Dendritic cell treated with granulocyte-macrophage colony-stimulating factor and Interleukin-4, amounts not matched to agents 40 ng/mL and 50 ng/mL, for 4 days (primary cell): ENCODE measurements around the gene GMDS.

ENCODE experiments used
- H3K27ac Mint-ChIP-seq: one replicate; pipeline ENCODE4 v1.8.0; 2022; ENCODE audit warnings: mild to moderate bottlenecking, mixed read lengths
- H3K27me3 Mint-ChIP-seq: one replicate; pipeline ENCODE4 v1.8.0; 2022; ENCODE audit warnings: mild to moderate bottlenecking, mixed read lengths
- H3K36me3 Mint-ChIP-seq: one replicate; pipeline ENCODE4 v1.8.0; 2022; ENCODE audit warnings: low read depth, mixed read lengths
- H3K4me1 Mint-ChIP-seq: one replicate; pipeline ENCODE4 v1.8.0; 2022; ENCODE audit warnings: low read depth, mixed read lengths
- H3K4me3 Mint-ChIP-seq: one replicate; pipeline ENCODE4 v1.8.0; 2022; ENCODE audit warnings: mild to moderate bottlenecking, moderate library complexity, mixed read lengths
- H3K9me3 Mint-ChIP-seq: one replicate; pipeline ENCODE4 v1.8.0; 2022; ENCODE audit warnings: mixed read lengths
- intact Hi-C: fragments of 100-400 bp; cut with micrococcal nuclease; formaldehyde crosslinking; loops from one replicate; pipeline ENCODE4 v1.15.0; 2022

GMDS gene

GRCh38 chr6:1591926-1592325, 653.5 kb downstream of the GMDS start:
- intact Hi-C loops = loop anchor here (10.0 kb wide), 1 partner anchor 1163 kb away; the partner anchor contains the start of gene MYLK4
- Mint-ChIP-seq H3K9me3 (no peaks in the 10 kb centered on the region), H3K27ac (no peak overlapping the region), H3K36me3 (no peaks in the 10 kb centered on the region), H3K4me1 (peaks cover 4% of the 10 kb centered on the region), H3K27me3 (peaks cover 40% of the 10 kb centered on the region), H3K4me3 (no peak overlapping the region)

DNA sequence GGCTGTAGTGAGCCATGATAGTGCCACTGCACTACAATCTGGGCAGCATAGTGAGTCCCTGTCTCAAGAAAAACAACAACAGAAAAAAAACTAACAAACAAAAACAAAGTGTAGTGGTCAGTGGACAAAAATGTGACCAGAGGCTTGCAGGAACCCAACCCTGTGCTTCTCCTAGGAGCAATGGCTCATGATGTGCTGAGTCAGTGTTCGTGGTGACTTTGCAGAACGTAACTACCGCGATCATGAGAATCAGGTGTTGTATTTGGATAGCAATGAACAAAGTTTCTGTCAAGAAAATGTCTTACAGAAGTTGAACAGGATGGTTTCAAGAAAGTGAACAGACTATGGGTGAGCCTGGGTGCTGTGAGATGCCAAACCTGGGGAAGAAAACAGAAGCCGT, 654.2 kb downstream of the GMDS start:
- Mint-ChIP-seq H3K27ac (no peak overlapping the region), H3K9me3 (no peaks in the 10 kb centered on the region), H3K4me1 (peaks cover 4% of the 10 kb centered on the region), H3K36me3 (no peaks in the 10 kb centered on the region), H3K4me3 (no peak overlapping the region), H3K27me3 (peaks cover 35% of the 10 kb centered on the region)
- intact Hi-C loops = loop anchor here (10.0 kb wide), 1 partner anchor 1164 kb away; the partner anchor contains the start of gene MYLK4

GRCh38 chr6:1590580-1590979, 654.8 kb downstream of the GMDS start:
- H3K4me3 Mint-ChIP-seq = no peak overlapping the region

GRCh38 chr6:1589208-1589607, 656.2 kb downstream of the GMDS start:
- Mint-ChIP-seq H3K36me3 (no peaks in the 10 kb centered on the region), H3K27ac (no peak overlapping the region), H3K4me1 (no peaks in the 10 kb centered on the region), H3K9me3 (no peaks in the 10 kb centered on the region), H3K4me3 (no peak overlapping the region), H3K27me3 (peaks cover 21% of the 10 kb centered on the region)
- intact Hi-C loops = no loop called here

More at GRCh38 chr6:1590580-1590979, 654.8 kb downstream of the GMDS start:
- no peak overlapping the region for H3K27ac Mint-ChIP-seq
- peaks cover 29% of the 10 kb centered on the region for H3K27me3 Mint-ChIP-seq
- intact Hi-C loops = loop anchor here (10.0 kb wide), 1 partner anchor 1164 kb away; the partner anchor contains the start of gene MYLK4
- H3K4me1 Mint-ChIP-seq = no peaks in the 10 kb centered on the region
- H3K9me3 Mint-ChIP-seq = no peaks in the 10 kb centered on the region
- no peaks in the 10 kb centered on the region for H3K36me3 Mint-ChIP-seq

DNA sequence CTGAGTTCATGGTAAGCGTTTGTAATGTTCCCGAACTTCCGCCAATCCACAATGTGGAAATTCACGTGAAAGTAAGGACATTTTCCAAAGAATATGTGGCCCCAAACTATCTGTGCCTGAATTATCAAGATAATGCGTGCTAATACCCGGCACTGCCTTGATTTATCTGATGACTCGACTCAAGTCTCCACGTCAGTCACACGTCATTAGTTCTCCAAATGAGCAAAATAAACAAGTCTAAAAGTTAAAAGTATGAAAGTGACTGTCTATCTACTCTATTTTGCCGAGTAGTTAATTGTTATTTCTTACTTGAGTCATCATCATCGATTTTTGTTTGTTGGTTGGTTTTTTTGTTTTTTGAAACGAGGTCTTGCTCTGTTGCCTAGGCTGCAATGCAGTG, 657.4 kb downstream of the GMDS start:
- no peak overlapping the region for H3K4me3 Mint-ChIP-seq
- no peaks in the 10 kb centered on the region for H3K4me1 Mint-ChIP-seq
- H3K9me3 Mint-ChIP-seq = no peaks in the 10 kb centered on the region
- intact Hi-C loops = no loop called here
- no peak overlapping the region for H3K27ac Mint-ChIP-seq
- H3K36me3 Mint-ChIP-seq = no peaks in the 10 kb centered on the region
- peaks cover 9% of the 10 kb centered on the region for H3K27me3 Mint-ChIP-seq

GRCh38 chr6:1587546-1587945, 657.9 kb downstream of the GMDS start:
- H3K27me3 Mint-ChIP-seq = peaks cover 6% of the 10 kb centered on the region
- no peak overlapping the region for H3K4me3 Mint-ChIP-seq
- intact Hi-C loops = no loop called here
- no peaks in the 10 kb centered on the region for H3K4me1 Mint-ChIP-seq
- no peaks in the 10 kb centered on the region for H3K36me3 Mint-ChIP-seq
- H3K9me3 Mint-ChIP-seq = no peaks in the 10 kb centered on the region
- no peak overlapping the region for H3K27ac Mint-ChIP-seq

- no peak overlapping the region for H3K27ac Mint-ChIP-seq
- no peaks in the 10 kb centered on the region for H3K9me3 Mint-ChIP-seq
- H3K27me3 Mint-ChIP-seq = peaks cover 3% of the 10 kb centered on the region
- no peak overlapping the region for H3K4me3 Mint-ChIP-seq
- H3K36me3 Mint-ChIP-seq = no peaks in the 10 kb centered on the region
- intact Hi-C loops = no loop called here
- no peaks in the 10 kb centered on the region for H3K4me1 Mint-ChIP-seq
Observed at GRCh38 chr6:1586861-1587450, 658.4 kb downstream of the GMDS start.

DNA sequence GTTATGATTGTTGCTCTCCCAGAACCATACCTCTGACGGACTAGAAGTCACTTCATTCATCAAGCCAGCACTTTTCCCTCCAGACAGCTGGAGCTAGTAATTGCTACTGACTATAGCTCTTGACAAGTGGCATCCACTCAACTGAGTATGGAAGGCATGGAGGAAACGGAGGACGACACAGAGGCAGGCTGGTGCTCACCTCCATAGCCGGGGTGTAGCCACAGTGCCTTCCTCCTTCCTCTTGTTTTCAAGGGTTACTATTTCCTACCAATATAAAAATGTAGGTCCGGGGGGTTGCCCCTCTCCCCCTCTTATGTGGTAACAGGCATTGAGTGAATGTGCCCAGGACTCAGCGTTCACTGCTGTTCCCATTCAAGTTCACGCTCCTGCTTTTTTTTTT, 659.1 kb downstream of the GMDS start:
- Mint-ChIP-seq H3K27ac (no peak overlapping the region), H3K27me3 (peaks cover 2% of the 10 kb centered on the region), H3K36me3 (no peaks in the 10 kb centered on the region), H3K4me1 (no peaks in the 10 kb centered on the region), H3K9me3 (no peaks in the 10 kb centered on the region), H3K4me3 (no peak overlapping the region)
- intact Hi-C loops = no loop called here

- H3K4me3 Mint-ChIP-seq = no peak overlapping the region
- H3K36me3 Mint-ChIP-seq = no peaks in the 10 kb centered on the region
- H3K9me3 Mint-ChIP-seq = no peaks in the 10 kb centered on the region
- H3K27ac Mint-ChIP-seq = no peak overlapping the region
- intact Hi-C loops = no loop called here
- peaks cover 2% of the 10 kb centered on the region for H3K27me3 Mint-ChIP-seq
- no peaks in the 10 kb centered on the region for H3K4me1 Mint-ChIP-seq
Observed at GRCh38 chr6:1585669-1586049, 659.7 kb downstream of the GMDS start.

DNA sequence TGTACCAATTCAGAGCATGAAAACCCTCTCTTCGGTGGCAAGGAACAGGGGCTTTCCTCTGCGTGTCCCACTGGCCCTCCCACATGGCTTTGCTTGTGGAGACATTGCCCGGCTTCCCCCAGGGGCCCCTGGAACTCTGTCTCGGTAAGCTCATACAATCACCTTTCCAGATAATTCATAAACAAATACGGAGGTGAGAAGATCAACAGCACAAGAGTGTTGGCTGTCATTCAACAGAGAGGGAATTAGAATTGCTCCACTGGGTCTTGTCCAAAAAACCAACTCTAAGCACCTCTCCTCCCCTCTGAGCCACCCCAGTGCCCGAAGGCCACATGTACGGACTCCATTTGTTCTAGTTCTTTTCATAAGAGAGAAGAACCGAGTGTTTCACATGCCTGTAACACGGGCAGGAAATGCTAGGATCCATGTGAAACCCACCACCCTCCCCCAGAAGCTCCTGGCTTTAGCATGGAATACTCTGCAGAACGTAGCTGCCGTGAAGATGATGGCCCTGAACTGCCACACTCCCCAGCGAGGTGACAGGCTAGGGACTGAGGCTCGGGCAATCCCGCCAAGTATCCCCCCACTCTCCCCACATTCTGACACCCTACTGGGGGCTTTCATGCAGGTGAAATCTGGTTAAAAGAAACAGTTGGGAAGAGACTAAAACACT, 660.3 kb downstream of the GMDS start:
- Mint-ChIP-seq H3K27me3 (peaks cover 2% of the 10 kb centered on the region), H3K4me1 (no peaks in the 10 kb centered on the region), H3K27ac (no peak overlapping the region), H3K36me3 (no peaks in the 10 kb centered on the region), H3K9me3 (no peaks in the 10 kb centered on the region), H3K4me3 (no peak overlapping the region)
- intact Hi-C loops = no loop called here

GRCh38 chr6:1584146-1584545, 661.3 kb downstream of the GMDS start:
- Mint-ChIP-seq H3K4me3 (no peak overlapping the region), H3K36me3 (no peaks in the 10 kb centered on the region), H3K4me1 (no peaks in the 10 kb centered on the region), H3K9me3 (no peaks in the 10 kb centered on the region), H3K27me3 (no peaks in the 10 kb centered on the region), H3K27ac (no peak overlapping the region)
- intact Hi-C loops = no loop called here

- Mint-ChIP-seq H3K4me3 (no peak overlapping the region), H3K9me3 (no peaks in the 10 kb centered on the region)
Observed at GRCh38 chr6:1581120-1581991, 664.0 kb downstream of the GMDS start.

GRCh38 chr6:1580585-1580984, 664.8 kb downstream of the GMDS start:
- no peak overlapping the region for H3K4me3 Mint-ChIP-seq
- H3K27me3 Mint-ChIP-seq = no peaks in the 10 kb centered on the region
- intact Hi-C loops = no loop called here
- H3K27ac Mint-ChIP-seq = no peak overlapping the region
- no peaks in the 10 kb centered on the region for H3K4me1 Mint-ChIP-seq
- no peaks in the 10 kb centered on the region for H3K9me3 Mint-ChIP-seq
- no peaks in the 10 kb centered on the region for H3K36me3 Mint-ChIP-seq

More at GRCh38 chr6:1581120-1581991, 664.0 kb downstream of the GMDS start:
- no peak overlapping the region for H3K27ac Mint-ChIP-seq
- H3K27me3 Mint-ChIP-seq = no peaks in the 10 kb centered on the region
- no peaks in the 10 kb centered on the region for H3K36me3 Mint-ChIP-seq
- intact Hi-C loops = no loop called here
- no peaks in the 10 kb centered on the region for H3K4me1 Mint-ChIP-seq

GRCh38 chr6:1580109-1580508, 665.3 kb downstream of the GMDS start:
- H3K36me3 Mint-ChIP-seq = no peaks in the 10 kb centered on the region
- H3K27ac Mint-ChIP-seq = no peak overlapping the region
- H3K9me3 Mint-ChIP-seq = no peaks in the 10 kb centered on the region
- no peaks in the 10 kb centered on the region for H3K4me1 Mint-ChIP-seq
- intact Hi-C loops = no loop called here
- H3K27me3 Mint-ChIP-seq = no peaks in the 10 kb centered on the region
- H3K4me3 Mint-ChIP-seq = no peak overlapping the region
